Measurements from ENCODE around the gene CDH4.
"Not testable (repeated sequence)": the region's sequence is repeated elsewhere in the genome, so short reads cannot be mapped to it uniquely, and the experiment has no call there.

CDH4 gene

GRCh38 chr20:61267241-61267640 is 15.2 kb downstream of the CDH4 start:
- H3K4me1 ChIP-seq (ENCODE audit: control insufficient read depth, insufficient read depth, low read length), result peaks cover 5% of the 10 kb centered on the region
- no peak overlapping the region for H3K4me2 ChIP-seq (ENCODE audit: low read length)
- no peak overlapping the region for H3K4me3 ChIP-seq (ENCODE audit: low read length)
- H3K9me3 ChIP-seq (replicated peaks; ENCODE audit: low read length), result no peaks in the 10 kb centered on the region
- peaks cover 37% of the 10 kb centered on the region for H3K36me3 ChIP-seq (ENCODE audit: insufficient read depth, low read length)
- H3K27me3 ChIP-seq (ENCODE audit: control insufficient read depth, insufficient read depth, low read length), result no peaks in the 10 kb centered on the region
- H3K9ac ChIP-seq (ENCODE audit: low read depth, low read length), result no peak overlapping the region

GRCh38 chr20:61268024-61268423 is 16.0 kb downstream of the CDH4 start:
- Histone ChIP-seq H3K4me2 (ENCODE audit: low read length) (no peak overlapping the region), H3K36me3 (ENCODE audit: insufficient read depth, low read length) (peaks cover 41% of the 10 kb centered on the region), H3K27me3 (ENCODE audit: control insufficient read depth, insufficient read depth, low read length) (no peaks in the 10 kb centered on the region), H3K9ac (ENCODE audit: low read depth, low read length) (no peak overlapping the region), H3K4me1 (ENCODE audit: control insufficient read depth, insufficient read depth, low read length) (peaks cover 3% of the 10 kb centered on the region), H3K9me3 (replicated peaks; ENCODE audit: low read length) (no peaks in the 10 kb centered on the region), H3K4me3 (ENCODE audit: low read length) (no peak overlapping the region)

GRCh38 chr20:61271312-61272231 is 19.5 kb downstream of the CDH4 start:
- no peak overlapping the region for H3K9ac ChIP-seq (ENCODE audit: low read depth, low read length)
- no peak overlapping the region for H3K4me3 ChIP-seq (ENCODE audit: low read length)
- H3K4me1 ChIP-seq (ENCODE audit: control insufficient read depth, insufficient read depth, low read length), result peaks cover 3% of the 10 kb centered on the region

GRCh38 chr20:61273024-61273423 is 21.0 kb downstream of the CDH4 start:
- not testable (repeated sequence) for H3K9me3 ChIP-seq (replicated peaks; ENCODE audit: low read length); H3K27me3 ChIP-seq (ENCODE audit: control insufficient read depth, insufficient read depth, low read length); H3K4me1 ChIP-seq (ENCODE audit: control insufficient read depth, insufficient read depth, low read length); H3K9ac ChIP-seq (ENCODE audit: low read depth, low read length); H3K4me2 ChIP-seq (ENCODE audit: low read length); H3K4me3 ChIP-seq (ENCODE audit: low read length)
- H3K36me3 ChIP-seq (ENCODE audit: insufficient read depth, low read length), result peaks cover 24% of the 10 kb centered on the region

More at GRCh38 chr20:61271312-61272231, 19.5 kb downstream of the CDH4 start:
- Histone ChIP-seq H3K9me3 (replicated peaks; ENCODE audit: low read length) (no peaks in the 10 kb centered on the region), H3K27me3 (ENCODE audit: control insufficient read depth, insufficient read depth, low read length) (no peaks in the 10 kb centered on the region), H3K36me3 (ENCODE audit: insufficient read depth, low read length) (peaks cover 28% of the 10 kb centered on the region), H3K4me2 (ENCODE audit: low read length) (no peak overlapping the region)

- H3K9ac ChIP-seq (ENCODE audit: low read depth, low read length); H3K4me1 ChIP-seq (ENCODE audit: control insufficient read depth, insufficient read depth, low read length); H3K4me2 ChIP-seq (ENCODE audit: low read length); H3K4me3 ChIP-seq (ENCODE audit: low read length); H3K9me3 ChIP-seq (replicated peaks; ENCODE audit: low read length); H3K27me3 ChIP-seq (ENCODE audit: control insufficient read depth, insufficient read depth, low read length): not testable (repeated sequence)
- H3K36me3 ChIP-seq (ENCODE audit: insufficient read depth, low read length), result peaks cover 18% of the 10 kb centered on the region
Observed at GRCh38 chr20:61273666-61274065, 21.6 kb downstream of the CDH4 start.

GRCh38 chr20:61274326-61274725 is 22.3 kb downstream of the CDH4 start:
- H3K4me2 ChIP-seq (ENCODE audit: low read length), result no peak overlapping the region

GRCh38 chr20:61278296-61278695 is 26.2 kb downstream of the CDH4 start:
- no peak overlapping the region for H3K4me2 ChIP-seq (ENCODE audit: low read length)
- no peak overlapping the region for H3K4me3 ChIP-seq (ENCODE audit: low read length)
- H3K9ac ChIP-seq (ENCODE audit: low read depth, low read length), result no peak overlapping the region
- no peaks in the 10 kb centered on the region for H3K9me3 ChIP-seq (replicated peaks; ENCODE audit: low read length)
- peaks cover 16% of the 10 kb centered on the region for H3K36me3 ChIP-seq (ENCODE audit: insufficient read depth, low read length)
- H3K4me1 ChIP-seq (ENCODE audit: control insufficient read depth, insufficient read depth, low read length), result no peaks in the 10 kb centered on the region
- H3K27me3 ChIP-seq (ENCODE audit: control insufficient read depth, insufficient read depth, low read length), result no peaks in the 10 kb centered on the region

More at GRCh38 chr20:61274326-61274725, 22.3 kb downstream of the CDH4 start:
- no peaks in the 10 kb centered on the region for H3K27me3 ChIP-seq (ENCODE audit: control insufficient read depth, insufficient read depth, low read length)
- peaks cover 14% of the 10 kb centered on the region for H3K36me3 ChIP-seq (ENCODE audit: insufficient read depth, low read length)
- H3K9me3 ChIP-seq (replicated peaks; ENCODE audit: low read length), result no peaks in the 10 kb centered on the region
- no peak overlapping the region for H3K4me3 ChIP-seq (ENCODE audit: low read length)
- peaks cover 3% of the 10 kb centered on the region for H3K4me1 ChIP-seq (ENCODE audit: control insufficient read depth, insufficient read depth, low read length)
- no peak overlapping the region for H3K9ac ChIP-seq (ENCODE audit: low read depth, low read length)

- no peaks in the 10 kb centered on the region for H3K9me3 ChIP-seq (replicated peaks; ENCODE audit: low read length)
- no peaks in the 10 kb centered on the region for H3K27me3 ChIP-seq (ENCODE audit: control insufficient read depth, insufficient read depth, low read length)
- no peak overlapping the region for H3K9ac ChIP-seq (ENCODE audit: low read depth, low read length)
- no peak overlapping the region for H3K4me3 ChIP-seq (ENCODE audit: low read length)
- no peaks in the 10 kb centered on the region for H3K4me1 ChIP-seq (ENCODE audit: control insufficient read depth, insufficient read depth, low read length)
- peaks cover 16% of the 10 kb centered on the region for H3K36me3 ChIP-seq (ENCODE audit: insufficient read depth, low read length)
- H3K4me2 ChIP-seq (ENCODE audit: low read length), result no peak overlapping the region
Observed at GRCh38 chr20:61279621-61280150, 27.6 kb downstream of the CDH4 start.

GRCh38 chr20:61280217-61280980 is 28.3 kb downstream of the CDH4 start:
- Histone ChIP-seq H3K27me3 (ENCODE audit: control insufficient read depth, insufficient read depth, low read length) (no peaks in the 10 kb centered on the region), H3K9ac (ENCODE audit: low read depth, low read length) (no peak overlapping the region), H3K4me2 (ENCODE audit: low read length) (no peak overlapping the region), H3K4me3 (ENCODE audit: low read length) (no peak overlapping the region), H3K4me1 (ENCODE audit: control insufficient read depth, insufficient read depth, low read length) (no peaks in the 10 kb centered on the region), H3K36me3 (ENCODE audit: insufficient read depth, low read length) (peaks cover 19% of the 10 kb centered on the region), H3K9me3 (replicated peaks; ENCODE audit: low read length) (no peaks in the 10 kb centered on the region)

GRCh38 chr20:61281286-61281795 is 29.3 kb downstream of the CDH4 start:
- Histone ChIP-seq H3K4me2 (ENCODE audit: low read length) (no peak overlapping the region), H3K9me3 (replicated peaks; ENCODE audit: low read length) (no peaks in the 10 kb centered on the region), H3K9ac (ENCODE audit: low read depth, low read length) (no peak overlapping the region), H3K27me3 (ENCODE audit: control insufficient read depth, insufficient read depth, low read length) (no peaks in the 10 kb centered on the region), H3K36me3 (ENCODE audit: insufficient read depth, low read length) (peaks cover 29% of the 10 kb centered on the region), H3K4me3 (ENCODE audit: low read length) (no peak overlapping the region), H3K4me1 (ENCODE audit: control insufficient read depth, insufficient read depth, low read length) (no peaks in the 10 kb centered on the region)

GRCh38 chr20:61284752-61285151 is 32.7 kb downstream of the CDH4 start:
- no peak overlapping the region for H3K4me2 ChIP-seq (ENCODE audit: low read length)
- H3K36me3 ChIP-seq (ENCODE audit: insufficient read depth, low read length), result peaks cover 30% of the 10 kb centered on the region
- no peak overlapping the region for H3K4me3 ChIP-seq (ENCODE audit: low read length)
- no peaks in the 10 kb centered on the region for H3K27me3 ChIP-seq (ENCODE audit: control insufficient read depth, insufficient read depth, low read length)
- no peak overlapping the region for H3K9ac ChIP-seq (ENCODE audit: low read depth, low read length)
- no peaks in the 10 kb centered on the region for H3K4me1 ChIP-seq (ENCODE audit: control insufficient read depth, insufficient read depth, low read length)
- no peaks in the 10 kb centered on the region for H3K9me3 ChIP-seq (replicated peaks; ENCODE audit: low read length)
